DND-41 (cell line): ENCODE results near the gene LXN.

Experiments
- EZH2 ChIP-seq: IDR thresholded peaks from 3 replicates; pipeline ENCODE4 v1.6.1; 2012; ENCODE audit warnings: borderline replicate concordance, low read depth, mild to moderate bottlenecking, moderate library complexity, low read length, inconsistent platforms; ENCODE audit not compliant: severe bottlenecking
- TF ChIP-seq, protein P1 (sequence below): IDR thresholded peaks from 2 replicates; pipeline ENCODE4 v1.5.1; 2012; ENCODE audit warnings: borderline replicate concordance, low read length, moderate library complexity, mild to moderate bottlenecking; ENCODE audit not compliant: poor library complexity, severe bottlenecking; ENCODE audit errors: extremely low read depth

DNA sequence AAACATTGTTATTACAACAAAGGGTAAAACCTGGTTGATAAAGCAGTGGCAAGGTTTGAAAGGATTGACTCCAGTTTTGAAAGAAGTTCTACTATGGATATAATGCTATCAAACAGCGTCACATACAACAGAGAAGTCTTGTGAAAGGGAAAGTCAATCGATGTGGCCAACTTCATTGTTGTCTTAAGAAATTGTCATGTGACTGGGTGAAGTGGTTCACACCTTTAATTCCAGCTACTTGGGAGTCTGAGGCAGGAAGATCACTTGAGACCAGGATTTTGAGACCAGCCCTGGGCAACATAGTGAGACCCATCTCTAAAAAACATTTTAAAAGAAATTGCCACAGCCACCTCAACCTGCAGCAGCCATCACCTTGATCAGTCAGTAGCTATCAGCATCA is 6.2 kb upstream of the LXN start:
- TF ChIP-seq, protein P1, sequence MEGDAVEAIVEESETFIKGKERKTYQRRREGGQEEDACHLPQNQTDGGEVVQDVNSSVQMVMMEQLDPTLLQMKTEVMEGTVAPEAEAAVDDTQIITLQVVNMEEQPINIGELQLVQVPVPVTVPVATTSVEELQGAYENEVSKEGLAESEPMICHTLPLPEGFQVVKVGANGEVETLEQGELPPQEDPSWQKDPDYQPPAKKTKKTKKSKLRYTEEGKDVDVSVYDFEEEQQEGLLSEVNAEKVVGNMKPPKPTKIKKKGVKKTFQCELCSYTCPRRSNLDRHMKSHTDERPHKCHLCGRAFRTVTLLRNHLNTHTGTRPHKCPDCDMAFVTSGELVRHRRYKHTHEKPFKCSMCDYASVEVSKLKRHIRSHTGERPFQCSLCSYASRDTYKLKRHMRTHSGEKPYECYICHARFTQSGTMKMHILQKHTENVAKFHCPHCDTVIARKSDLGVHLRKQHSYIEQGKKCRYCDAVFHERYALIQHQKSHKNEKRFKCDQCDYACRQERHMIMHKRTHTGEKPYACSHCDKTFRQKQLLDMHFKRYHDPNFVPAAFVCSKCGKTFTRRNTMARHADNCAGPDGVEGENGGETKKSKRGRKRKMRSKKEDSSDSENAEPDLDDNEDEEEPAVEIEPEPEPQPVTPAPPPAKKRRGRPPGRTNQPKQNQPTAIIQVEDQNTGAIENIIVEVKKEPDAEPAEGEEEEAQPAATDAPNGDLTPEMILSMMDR = no peak
- TF ChIP-seq EZH2 = no peak
